ENCODE data around the gene CMIP. TPM values are rescaled to one million over a fixed set of nuclear protein-coding genes. Genes with fewer than 3 reads are reported as not detected.

Gene CMIP
- total RNA-seq, 1 experiment from 2014 or later: 1.4 TPM

- no peak for DNase-seq
- H3K36me3 ChIP-seq: no peaks in the 10 kb centered on the region
- no peak overlapping the region for H3K4me3 ChIP-seq
- no peaks in the 10 kb centered on the region for H3K9me3 ChIP-seq
- H3K27me3 ChIP-seq: no peaks in the 10 kb centered on the region
Observed at GRCh38 chr16:81492965-81493754, 48.6 kb downstream of the CMIP start.

GRCh38 chr16:81493755-81494433, 49.3 kb downstream of the CMIP start:
- peak; percentile 84 for DNase-seq
- Histone ChIP-seq H3K27me3 (no peaks in the 10 kb centered on the region), H3K36me3 (no peaks in the 10 kb centered on the region), H3K9me3 (no peaks in the 10 kb centered on the region), H3K4me3 (no peak overlapping the region)

GRCh38 chr16:81494434-81494806, 49.8 kb downstream of the CMIP start:
- H3K27me3 ChIP-seq: no peaks in the 10 kb centered on the region
- no peaks in the 10 kb centered on the region for H3K36me3 ChIP-seq
- H3K9me3 ChIP-seq: no peaks in the 10 kb centered on the region
- no peak overlapping the region for H3K4me3 ChIP-seq
- no peak for DNase-seq

DNA sequence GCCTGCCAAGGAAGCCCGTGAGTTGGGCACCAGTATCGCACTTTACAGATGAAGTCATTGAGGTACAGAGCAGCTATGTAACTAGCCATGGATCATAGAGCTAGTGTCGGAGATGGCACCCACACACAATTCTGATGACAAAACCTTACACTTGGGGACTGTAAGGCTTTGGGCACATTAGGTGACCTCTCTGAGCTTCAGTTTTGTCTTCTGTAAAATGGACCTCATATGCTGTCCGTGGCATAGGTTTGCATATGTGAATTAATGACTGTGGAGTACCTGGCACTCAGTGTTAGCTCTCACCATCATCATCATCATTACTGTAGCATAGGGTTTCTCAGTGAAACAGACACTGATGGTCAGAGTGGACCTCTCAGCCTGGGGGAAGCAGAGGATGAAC, 50.3 kb downstream of the CMIP start:
- Histone ChIP-seq H3K27me3 (no peaks in the 10 kb centered on the region), H3K9me3 (no peaks in the 10 kb centered on the region), H3K36me3 (no peaks in the 10 kb centered on the region), H3K4me3 (no peak overlapping the region)
- DNase-seq: no peak

GRCh38 chr16:81495321-81496234, 51.0 kb downstream of the CMIP start:
- H3K36me3 ChIP-seq: no peaks in the 10 kb centered on the region
- no peak overlapping the region for H3K4me3 ChIP-seq
- H3K27me3 ChIP-seq: no peaks in the 10 kb centered on the region
- no peaks in the 10 kb centered on the region for H3K9me3 ChIP-seq
- no peak for DNase-seq

- H3K36me3 ChIP-seq: no peaks in the 10 kb centered on the region
- H3K4me3 ChIP-seq: no peak overlapping the region
Observed at GRCh38 chr16:81496321-81496720, 51.7 kb downstream of the CMIP start.

GRCh38 chr16:81496742-81497141, 52.1 kb downstream of the CMIP start:
- Histone ChIP-seq H3K36me3 (no peaks in the 10 kb centered on the region), H3K27me3 (no peaks in the 10 kb centered on the region), H3K4me3 (no peak overlapping the region), H3K9me3 (no peaks in the 10 kb centered on the region)
- no peak for DNase-seq

More at GRCh38 chr16:81496321-81496720, 51.7 kb downstream of the CMIP start:
- no peak for DNase-seq
- Histone ChIP-seq H3K27me3 (no peaks in the 10 kb centered on the region), H3K9me3 (no peaks in the 10 kb centered on the region)

- no peaks in the 10 kb centered on the region for H3K36me3 ChIP-seq
- H3K9me3 ChIP-seq: no peaks in the 10 kb centered on the region
- no peak overlapping the region for H3K4me3 ChIP-seq
- no peaks in the 10 kb centered on the region for H3K27me3 ChIP-seq
- no peak for DNase-seq
Observed at GRCh38 chr16:81497690-81498089, 53.1 kb downstream of the CMIP start.

GRCh38 chr16:81498351-81498750, 53.7 kb downstream of the CMIP start:
- DNase-seq: no peak
- H3K4me3 ChIP-seq: no peak overlapping the region
- no peaks in the 10 kb centered on the region for H3K36me3 ChIP-seq
- H3K9me3 ChIP-seq: no peaks in the 10 kb centered on the region
- H3K27me3 ChIP-seq: no peaks in the 10 kb centered on the region

- Histone ChIP-seq H3K9me3 (no peaks in the 10 kb centered on the region), H3K36me3 (no peaks in the 10 kb centered on the region), H3K4me3 (no peak overlapping the region), H3K27me3 (no peaks in the 10 kb centered on the region)
- no peak for DNase-seq
Observed at GRCh38 chr16:81499576-81500380, 55.2 kb downstream of the CMIP start.

- no peaks in the 10 kb centered on the region for H3K36me3 ChIP-seq
- no peaks in the 10 kb centered on the region for H3K9me3 ChIP-seq
- peak; percentile 81 for DNase-seq
- no peak overlapping the region for H3K4me3 ChIP-seq
- no peaks in the 10 kb centered on the region for H3K27me3 ChIP-seq
Observed at GRCh38 chr16:81500833-81501521, 56.4 kb downstream of the CMIP start.

DNA sequence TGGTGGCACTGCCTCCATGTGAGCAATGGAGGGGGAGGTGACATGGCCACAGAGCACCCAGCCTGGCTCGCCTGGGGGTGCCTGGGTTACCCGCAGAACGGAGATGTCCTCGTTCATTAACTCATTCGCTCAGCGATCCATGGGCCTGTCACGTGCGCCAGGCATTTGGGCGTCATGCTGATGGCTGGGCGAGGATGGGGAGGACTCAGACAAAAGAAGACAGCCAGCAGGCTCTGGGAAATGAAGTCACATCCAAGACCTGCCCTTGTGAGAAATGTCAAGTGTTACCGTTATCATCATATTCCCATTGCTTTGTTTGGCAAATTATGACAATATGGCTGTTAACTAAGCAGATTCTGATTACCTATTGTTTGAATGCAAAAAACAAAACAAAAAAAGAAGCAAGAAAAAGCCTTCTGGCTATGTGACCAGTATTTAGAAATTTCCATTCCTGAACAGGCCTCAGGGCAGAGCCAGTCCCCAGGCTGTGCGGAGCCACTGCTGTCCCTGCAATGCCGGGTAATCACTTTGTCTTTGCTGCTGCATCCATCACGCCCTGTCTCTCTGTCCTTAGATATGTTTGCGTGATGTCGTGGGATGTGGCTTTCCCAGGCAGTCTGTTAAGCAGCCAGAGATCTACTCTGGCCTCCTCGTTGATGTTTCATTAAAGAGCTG, 57.9 kb downstream of the CMIP start:
- H3K36me3 ChIP-seq: no peaks in the 10 kb centered on the region
- no peak overlapping the region for H3K4me3 ChIP-seq
- no peaks in the 10 kb centered on the region for H3K27me3 ChIP-seq
- no peaks in the 10 kb centered on the region for H3K9me3 ChIP-seq
- DNase-seq: no peak

GRCh38 chr16:81505011-81505661, 60.5 kb downstream of the CMIP start:
- Histone ChIP-seq H3K36me3 (peaks cover under 1% of the 10 kb centered on the region; the same call in 1 of the 2 replicates), H3K9me3 (no peaks in the 10 kb centered on the region), H3K4me3 (no peak overlapping the region), H3K27me3 (no peaks in the 10 kb centered on the region)
- DNase-seq: no peak

GRCh38 chr16:81509404-81509803, 64.8 kb downstream of the CMIP start:
- peaks cover 4% of the 10 kb centered on the region; the same call in 1 of the 2 replicates for H3K36me3 ChIP-seq
- no peak for DNase-seq
- no peaks in the 10 kb centered on the region for H3K27me3 ChIP-seq

DNA sequence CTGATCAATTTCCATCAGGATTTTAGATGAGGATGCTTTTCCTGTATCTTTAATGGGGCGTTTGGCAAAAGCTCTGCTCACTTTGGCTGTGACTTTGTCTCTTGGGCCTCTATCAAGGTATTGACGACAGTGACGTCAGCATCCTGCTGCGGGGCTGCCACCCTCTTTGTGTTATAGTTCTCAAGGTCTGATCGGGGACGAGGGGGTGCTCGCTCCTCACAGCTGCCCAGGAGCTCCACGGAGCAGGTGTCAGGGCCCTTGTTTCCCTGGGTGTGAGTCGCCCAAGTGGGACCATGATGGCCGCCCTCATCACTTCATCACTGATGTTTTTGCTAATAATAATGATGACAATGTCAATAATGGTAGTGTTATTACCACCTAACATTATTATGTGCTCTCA, 65.4 kb downstream of the CMIP start:
- H3K27me3 ChIP-seq: no peaks in the 10 kb centered on the region
- no peak for DNase-seq
- peaks cover 4% of the 10 kb centered on the region; the same call in 1 of the 2 replicates for H3K36me3 ChIP-seq
- H3K4me3 ChIP-seq: no peak overlapping the region
- H3K9me3 ChIP-seq: no peaks in the 10 kb centered on the region

More at GRCh38 chr16:81509404-81509803, 64.8 kb downstream of the CMIP start:
- Histone ChIP-seq H3K9me3 (no peaks in the 10 kb centered on the region), H3K4me3 (no peak overlapping the region)

All from MG63 (cell line).